Immature natural killer cell (primary cell): Measurements from ENCODE around the gene COQ10B. TPM values are rescaled to one million over a fixed set of nuclear protein-coding genes. Genes with fewer than 3 reads are reported as not detected.

Experiments used
- DNase-seq, 3 donors: peaks; one replicate each; pipeline ENCODE4 v3.0.0; 2022; ENCODE audit warnings: mixed read lengths in 1 of 3
- H3K27ac Mint-ChIP-seq, 6 donors: one replicate each; pipeline ENCODE4 v1.8.0; 2020; ENCODE audit warnings: mixed read lengths in 6 of 6, mild to moderate bottlenecking in 5 of 6, inconsistent platforms in 4 of 6, moderate library complexity in 3 of 6
- H3K27me3 Mint-ChIP-seq, 3 donors: one replicate each; pipeline ENCODE4 v1.8.0; 2020 to 2021; ENCODE audit warnings: low read depth in 3 of 3, mild to moderate bottlenecking in 3 of 3, mixed read lengths in 3 of 3, moderate library complexity in 3 of 3, inconsistent platforms in 1 of 3
- H3K36me3 Mint-ChIP-seq, 3 donors: one replicate each; pipeline ENCODE4 v1.8.0; 2020; ENCODE audit warnings: mixed read lengths in 3 of 3, inconsistent platforms in 2 of 3, mild to moderate bottlenecking in 2 of 3
- H3K4me1 Mint-ChIP-seq, 2 donors: one replicate each; pipeline ENCODE4 v1.8.0; 2020; ENCODE audit warnings: inconsistent platforms in 2 of 2, mild to moderate bottlenecking in 2 of 2, mixed read lengths in 2 of 2, moderate library complexity in 1 of 2
- H3K4me3 Mint-ChIP-seq, 5 donors: one replicate each; pipeline ENCODE4 v1.8.0; 2020; ENCODE audit warnings: mild to moderate bottlenecking in 5 of 5, mixed read lengths in 5 of 5, inconsistent platforms in 3 of 5, moderate library complexity in 3 of 5
- H3K9me3 Mint-ChIP-seq, 6 donors: one replicate each; pipeline ENCODE4 v1.8.0; 2020; ENCODE audit warnings: mild to moderate bottlenecking in 6 of 6, mixed read lengths in 6 of 6, inconsistent platforms in 4 of 6, moderate library complexity in 3 of 6
- polyA plus RNA-seq, 3 donors: library from polyadenylated mRNA; unstranded; fragments of 300-500 nt; fragmentation: Illumina TruSeq; gene quantifications; one replicate each; pipeline ENCODE4 v1.2.3, GENCODE V29; 2021

Gene COQ10B
- polyA plus RNA-seq, 3 donors from 2014 or later, result 49.4 to 80.9 (median 56.6) TPM

DNA sequence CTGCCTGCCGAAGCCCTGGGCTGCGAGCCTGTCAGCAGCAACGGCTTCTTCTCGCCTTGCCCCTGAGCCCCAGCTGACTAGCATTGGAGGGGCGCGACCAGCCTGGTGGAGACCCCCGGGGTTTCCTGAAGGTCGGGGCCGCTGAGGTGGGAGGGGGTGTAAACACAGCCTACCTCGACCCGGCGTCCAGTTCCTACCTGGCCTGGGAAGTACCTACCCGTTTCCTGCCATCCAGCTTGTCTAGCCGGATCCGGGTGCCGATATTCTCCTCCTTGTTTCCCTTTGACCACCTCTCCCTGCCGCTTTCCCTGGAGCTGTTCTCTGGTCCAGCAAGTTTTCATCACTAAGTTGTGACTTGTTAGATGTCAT lies 63.0 kb downstream of the COQ10B start:
- Mint-ChIP-seq H3K4me3 (peak overlapping the region; percentile 92 to 100 (median 98)), H3K9me3 (peaks cover 0 to 5% (median 1%) of the 10 kb centered on the region in 6 donors), H3K36me3 (peaks cover 6 to 11% (median 9%) of the 10 kb centered on the region in 3 donors), H3K27me3 (peaks cover 7 to 19% (median 16%) of the 10 kb centered on the region in 3 donors), H3K4me1 (peaks cover 53 to 57% of the 10 kb centered on the region in 2 donors), H3K27ac (peak overlapping the region; percentile 95 to 100 (median 97))
- DNase-seq, result no peak

- peaks cover 0 to 5% (median 1%) of the 10 kb centered on the region in 6 donors for H3K9me3 Mint-ChIP-seq
- peak overlapping the region; percentile 92 to 100 (median 98) for H3K4me3 Mint-ChIP-seq
- peaks cover 6 to 16% (median 9%) of the 10 kb centered on the region in 3 donors for H3K36me3 Mint-ChIP-seq
- peak overlapping the region; percentile 95 to 100 (median 97) for H3K27ac Mint-ChIP-seq
- peaks cover 7 to 19% (median 16%) of the 10 kb centered on the region in 3 donors for H3K27me3 Mint-ChIP-seq
- DNase-seq, result no peak
- peaks cover 56 to 63% of the 10 kb centered on the region in 2 donors for H3K4me1 Mint-ChIP-seq
Observed at GRCh38 chr2:197517150-197517549, 63.8 kb downstream of the COQ10B start.

Other genes starting within 250 kb of the COQ10B start
- gene ANKRD44, start 142.8 kb upstream of the COQ10B start, polyA plus RNA-seq, result 100 to 1,000 TPM in 1 of 3 donors, 10 to 100 TPM in 2; 58.0 to 125 (median 65.6) TPM
- gene SF3B1, start 18.5 kb upstream of the COQ10B start, polyA plus RNA-seq, result 100 to 1,000 TPM; 123 to 165 (median 133) TPM
- 10 to 100 TPM; 50.7 to 77.3 (median 52.2) TPM for gene HSPD1, start 46.3 kb downstream of the COQ10B start, polyA plus RNA-seq
- gene HSPE1, start 46.8 kb downstream of the COQ10B start, polyA plus RNA-seq, result 10 to 100 TPM; 60.2 to 96.7 (median 93.7) TPM
- gene MOB4, start 62.5 kb downstream of the COQ10B start, polyA plus RNA-seq, result 10 to 100 TPM; 33.5 to 56.0 (median 33.9) TPM
- gene RFTN2, start 222.0 kb downstream of the COQ10B start, polyA plus RNA-seq, result under 1 TPM in 1 of 3 donors, not detected in 2; 0.06 TPM